A673 (cell line): ENCODE results near the gene KANSL3.

Experiments used
- CTCF ChIP-seq: fragments of 300-800, 200-600 bp; sonication (generic); conservative IDR thresholded peaks from 2 replicates; pipeline ENCODE4 v1.5.1; 2017; ENCODE audit warnings: low read depth, mild to moderate bottlenecking, antibody characterized with exemption, low read length, moderate library complexity, mixed read lengths
- EZH2 ChIP-seq: fragments of 200-600 bp; sonication (generic); IDR thresholded peaks from 2 replicates; pipeline ENCODE4 v1.6.1; 2017; ENCODE audit warnings: borderline replicate concordance, low read depth, mild to moderate bottlenecking, mixed read lengths, antibody characterized with exemption, low read length; ENCODE audit not compliant: poor library complexity, severe bottlenecking

- TF ChIP-seq CTCF (no peak), EZH2 (no peak)
These were observed 87.1 kb downstream of the KANSL3 start for GRCh38 chr2:96550787-96551604.
